CD14-positive monocyte (primary cell): ENCODE results near the gene SH3PXD2A. TPM values are rescaled to one million over a fixed set of nuclear protein-coding genes. Genes with fewer than 3 reads are reported as not detected.

Source experiments
- DNase-seq, 3 donors: peaks; one replicate each; pipeline ENCODE4 v3.0.0-alpha.2; 2011 to 2022
- H2AFZ ChIP-seq: 2 replicates; pipeline ENCODE4 v1.6.0; 2012; ENCODE audit warnings: mild to moderate bottlenecking, low read depth, low read length, inconsistent platforms; ENCODE audit not compliant: insufficient read depth, poor library complexity, severe bottlenecking
- H3K27ac ChIP-seq, 2 donors: 1 replicate in 1 of 2; 2 replicates in 1 of 2; pipeline ENCODE4 v1.5.1; 2012 to 2013; ENCODE audit warnings: low read length in 2 of 2, control low read depth in 1 of 2, inconsistent platforms in 1 of 2, low read depth in 1 of 2, mild to moderate bottlenecking in 1 of 2
- H3K27me3 ChIP-seq, 2 donors: one replicate each; pipeline versions ENCODE4 v1.6.0 to v1.6.1; 2011 to 2013; ENCODE audit warnings: low read length in 2 of 2; ENCODE audit not compliant: control insufficient read depth in 2 of 2, insufficient read depth in 2 of 2
- H3K36me3 ChIP-seq, 2 donors: replicated peaks in 1 of 2; 1 replicate in 1 of 2; 2 replicates in 1 of 2; pipeline versions ENCODE4 v1.5.1 to v1.6.1; 2012 to 2013; ENCODE audit warnings: low read length in 2 of 2, control low read depth in 1 of 2, inconsistent platforms in 1 of 2, mild to moderate bottlenecking in 1 of 2; ENCODE audit not compliant: insufficient read depth in 2 of 2, control insufficient read depth in 1 of 2
- H3K4me1 ChIP-seq, 2 donors: 1 replicate in 1 of 2; 2 replicates in 1 of 2; pipeline versions ENCODE4 v1.5.1 to v1.6.1; 2012 to 2013; ENCODE audit warnings: low read length in 2 of 2, control low read depth in 1 of 2, inconsistent platforms in 1 of 2, mild to moderate bottlenecking in 1 of 2, moderate library complexity in 1 of 2; ENCODE audit not compliant: insufficient read depth in 2 of 2, control insufficient read depth in 1 of 2
- H3K4me2 ChIP-seq: replicated peaks from 2 replicates; pipeline ENCODE3; 2012; ENCODE audit warnings: low read length, moderate library complexity, mild to moderate bottlenecking; ENCODE audit not compliant: poor library complexity, severe bottlenecking; ENCODE audit errors: extremely low read depth
- H3K4me3 ChIP-seq, 3 experiments: fragments of 200-600 bp in 1 of 3; sonication (generic) in 1 of 3; replicated peaks in 1 of 3; 1 replicate in 2 of 3; 2 replicates in 1 of 3; pipeline ENCODE4 v1.5.1; 2011 to 2013; ENCODE audit warnings: low read length in 3 of 3, mild to moderate bottlenecking in 3 of 3, control low read depth in 2 of 3, low read depth in 2 of 3, inconsistent platforms in 1 of 3, moderate library complexity in 1 of 3
- H3K79me2 ChIP-seq: 2 replicates; pipeline ENCODE4 v1.6.0; 2012; ENCODE audit warnings: mild to moderate bottlenecking, control low read depth, inconsistent platforms, low read length, moderate library complexity; ENCODE audit not compliant: insufficient read depth
- H3K9ac ChIP-seq: 2 replicates; pipeline ENCODE4 v1.6.0; 2017; ENCODE audit warnings: low read length, mild to moderate bottlenecking; ENCODE audit not compliant: insufficient read depth, poor library complexity, severe bottlenecking
- H3K9me3 ChIP-seq, 2 donors: replicated peaks in 1 of 2; 1 replicate in 1 of 2; 2 replicates in 1 of 2; pipeline versions ENCODE4 v1.5.1 to v1.6.1; 2012 to 2013; ENCODE audit warnings: low read length in 2 of 2, control low read depth in 1 of 2; ENCODE audit not compliant: control insufficient read depth in 1 of 2, insufficient read depth in 1 of 2
- H4K20me1 ChIP-seq: 2 replicates; pipeline ENCODE4 v1.6.0; 2012; ENCODE audit warnings: mild to moderate bottlenecking, low read length, control low read depth, moderate library complexity; ENCODE audit not compliant: insufficient read depth
- H3K27ac Mint-ChIP-seq, 7 donors: one replicate each; pipeline ENCODE4 v1.8.0; 2020; ENCODE audit warnings: mild to moderate bottlenecking in 7 of 7, mixed read lengths in 7 of 7, moderate library complexity in 6 of 7, inconsistent platforms in 2 of 7
- H3K27me3 Mint-ChIP-seq, 3 donors: one replicate each; pipeline ENCODE4 v1.8.0; 2021 to 2022; ENCODE audit warnings: low read depth in 3 of 3, mild to moderate bottlenecking in 3 of 3, mixed read lengths in 3 of 3, moderate library complexity in 3 of 3, inconsistent platforms in 1 of 3
- H3K36me3 Mint-ChIP-seq, 2 donors: one replicate each; pipeline ENCODE4 v1.8.0; 2020; ENCODE audit warnings: mixed read lengths in 2 of 2, inconsistent platforms in 1 of 2, mild to moderate bottlenecking in 1 of 2
- H3K4me1 Mint-ChIP-seq: one replicate; pipeline ENCODE4 v1.8.0; 2020; ENCODE audit warnings: mild to moderate bottlenecking, mixed read lengths
- H3K4me3 Mint-ChIP-seq, 2 donors: one replicate each; pipeline ENCODE4 v1.8.0; 2020; ENCODE audit warnings: mild to moderate bottlenecking in 2 of 2, mixed read lengths in 2 of 2, moderate library complexity in 1 of 2
- H3K9me3 Mint-ChIP-seq, 7 donors: one replicate each; pipeline ENCODE4 v1.8.0; 2020 to 2022; ENCODE audit warnings: mixed read lengths in 7 of 7, mild to moderate bottlenecking in 6 of 7, moderate library complexity in 6 of 7, inconsistent platforms in 2 of 7
- CTCF ChIP-seq: fragments of 200-600 bp; IDR thresholded peaks from one replicate; pipeline ENCODE4 v1.8.0; 2022; ENCODE audit warnings: antibody characterized with exemption, mild to moderate bottlenecking
- WGBS: methylation state at CpG from one replicate; pipeline ENCODE4 v1.1.5; 2013; ENCODE audit warnings: missing lambda C conversion rate; ENCODE audit not compliant: insufficient coverage; 5-methylcytosine and 5-hydroxymethylcytosine counted together
- intact Hi-C, 2 donors: fragments of 100-400 bp; cut with micrococcal nuclease; formaldehyde crosslinking; loops; one replicate each; pipeline versions ENCODE4 v1.15.0 to v1.15.1; 2023
- polyA plus RNA-seq, 3 donors: library from polyadenylated mRNA; depleted of rRNA in 1 of 3; unstranded in 2 of 3; stranded (reverse) in 1 of 3; fragments of 300-500 nt in 2 of 3; fragments of >200 nt in 1 of 3; fragmentation: Illumina TruSeq in 2 of 3; gene quantifications; 1 replicate in 2 of 3; 2 replicates in 1 of 3; pipeline ENCODE4 v1.2.3, GENCODE V29; 2012 to 2021

The SH3PXD2A gene
- polyA plus RNA-seq, 3 donors = 0.01 to 0.76 (median 0.05) TPM

GRCh38 chr10:103725242-103725641 lies 130.1 kb downstream of the SH3PXD2A start:
- Histone ChIP-seq H3K4me3 (no peak overlapping the region), H4K20me1 (no peaks in the 10 kb centered on the region), H3K27ac (no peak overlapping the region), H3K36me3 (no peaks in the 10 kb centered on the region), H2AFZ (no peak overlapping the region), H3K4me1 (no peaks in the 10 kb centered on the region), H3K9me3 (no peaks in the 10 kb centered on the region), H3K79me2 (no peaks in the 10 kb centered on the region), H3K4me2 (no peak overlapping the region), H3K9ac (no peak overlapping the region), H3K27me3 (no peaks in the 10 kb centered on the region)
- no peak for DNase-seq
- H3K4me1 Mint-ChIP-seq = no peaks in the 10 kb centered on the region
- H3K9me3 Mint-ChIP-seq = no peaks in the 10 kb centered on the region
- intact Hi-C loops = no loop called here
- no peaks in the 10 kb centered on the region for H3K36me3 Mint-ChIP-seq
- WGBS = 94% methylated on average over 5 of the region's 5 CpGs
- no peak overlapping the region for H3K4me3 Mint-ChIP-seq
- no peak for TF ChIP-seq CTCF
- H3K27me3 Mint-ChIP-seq = peaks cover 0 to 5% (median 2%) of the 10 kb centered on the region in 3 donors
- H3K27ac Mint-ChIP-seq = no peak overlapping the region

GRCh38 chr10:103724771-103725170 lies 130.6 kb downstream of the SH3PXD2A start:
- no peak overlapping the region for H3K27ac ChIP-seq
- no peaks in the 10 kb centered on the region for H4K20me1 ChIP-seq
- H3K36me3 Mint-ChIP-seq = no peaks in the 10 kb centered on the region
- intact Hi-C loops = no loop called here
- no peak overlapping the region for H3K9ac ChIP-seq
- H3K4me2 ChIP-seq = no peak overlapping the region
- no peaks in the 10 kb centered on the region for H3K4me1 ChIP-seq
- no peaks in the 10 kb centered on the region for H3K27me3 ChIP-seq
- no peak for TF ChIP-seq CTCF
- H2AFZ ChIP-seq = no peak overlapping the region
- H3K9me3 ChIP-seq = no peaks in the 10 kb centered on the region
- no peak overlapping the region for H3K27ac Mint-ChIP-seq
- H3K9me3 Mint-ChIP-seq = no peaks in the 10 kb centered on the region
- H3K4me3 Mint-ChIP-seq = no peak overlapping the region
- DNase-seq = no peak
- no peaks in the 10 kb centered on the region for H3K36me3 ChIP-seq
- H3K27me3 Mint-ChIP-seq = peaks cover 0 to 5% (median 2%) of the 10 kb centered on the region in 3 donors
- H3K4me1 Mint-ChIP-seq = no peaks in the 10 kb centered on the region
- no peaks in the 10 kb centered on the region for H3K79me2 ChIP-seq
- no CpG with 5 or more reads among the region's 2 CpGs for WGBS
- no peak overlapping the region for H3K4me3 ChIP-seq
